ENCODE data around the gene SELENOT.

Gene SELENOT

DNA sequence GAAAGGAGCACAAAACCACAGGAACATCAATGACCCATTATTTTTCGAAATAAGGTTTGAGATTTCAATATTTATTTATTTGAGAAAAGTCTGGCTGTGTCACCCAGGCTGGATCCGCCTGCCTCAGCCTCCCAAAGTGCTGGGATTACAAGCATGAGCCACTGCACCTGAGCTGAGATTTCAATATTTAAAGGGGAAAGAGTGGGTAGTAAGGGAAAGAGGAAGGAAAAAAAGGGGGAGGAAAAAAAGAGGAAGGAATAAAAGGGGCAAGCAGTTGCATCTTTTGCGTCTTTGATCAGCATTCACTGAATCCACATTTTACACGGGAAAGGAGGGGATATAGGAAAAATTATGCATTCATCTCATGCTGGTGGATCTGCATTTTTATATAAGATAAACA is 53.2 kb downstream of the SELENOT start:
- TF ChIP-seq, protein P1, sequence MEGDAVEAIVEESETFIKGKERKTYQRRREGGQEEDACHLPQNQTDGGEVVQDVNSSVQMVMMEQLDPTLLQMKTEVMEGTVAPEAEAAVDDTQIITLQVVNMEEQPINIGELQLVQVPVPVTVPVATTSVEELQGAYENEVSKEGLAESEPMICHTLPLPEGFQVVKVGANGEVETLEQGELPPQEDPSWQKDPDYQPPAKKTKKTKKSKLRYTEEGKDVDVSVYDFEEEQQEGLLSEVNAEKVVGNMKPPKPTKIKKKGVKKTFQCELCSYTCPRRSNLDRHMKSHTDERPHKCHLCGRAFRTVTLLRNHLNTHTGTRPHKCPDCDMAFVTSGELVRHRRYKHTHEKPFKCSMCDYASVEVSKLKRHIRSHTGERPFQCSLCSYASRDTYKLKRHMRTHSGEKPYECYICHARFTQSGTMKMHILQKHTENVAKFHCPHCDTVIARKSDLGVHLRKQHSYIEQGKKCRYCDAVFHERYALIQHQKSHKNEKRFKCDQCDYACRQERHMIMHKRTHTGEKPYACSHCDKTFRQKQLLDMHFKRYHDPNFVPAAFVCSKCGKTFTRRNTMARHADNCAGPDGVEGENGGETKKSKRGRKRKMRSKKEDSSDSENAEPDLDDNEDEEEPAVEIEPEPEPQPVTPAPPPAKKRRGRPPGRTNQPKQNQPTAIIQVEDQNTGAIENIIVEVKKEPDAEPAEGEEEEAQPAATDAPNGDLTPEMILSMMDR (IDR thresholded peaks at IDR 0.05; ENCODE audit: low read depth, low read length, poor library complexity, severe bottlenecking) = no peak
- TF ChIP-seq EZH2phosphoT487 (IDR thresholded peaks at IDR 0.05; ENCODE audit: borderline replicate concordance, low read length) = no peak
- Histone ChIP-seq H3K4me3 (ENCODE audit: low read length) (no peak overlapping the region), H3K4me1 (ENCODE audit: control insufficient read depth, low read length) (no peaks in the 10 kb centered on the region), H3K27ac (ENCODE audit: low read depth, low read length) (no peak overlapping the region), H3K9me3 (ENCODE audit: control insufficient read depth, insufficient read depth, low read length) (no peaks in the 10 kb centered on the region), H3K9me2 (replicated peaks; ENCODE audit: control insufficient read depth, low read length) (no peaks in the 10 kb centered on the region), H3K79me2 (ENCODE audit: control insufficient read depth, low read length) (no peaks in the 10 kb centered on the region), H3K27me3 (ENCODE audit: control insufficient read depth, low read length) (peaks cover 9% of the 10 kb centered on the region), H3K4me2 (ENCODE audit: low read length) (no peak overlapping the region), H3K36me3 (ENCODE audit: control insufficient read depth, low read length) (no peaks in the 10 kb centered on the region), H4K20me1 (ENCODE audit: control insufficient read depth, insufficient read depth, low read depth, low read length) (no peaks in the 10 kb centered on the region), H3F3A (ENCODE audit: control insufficient read depth, insufficient read depth) (no peaks in the 10 kb centered on the region)

GRCh38 chr3:150662410-150663200 is 59.5 kb downstream of the SELENOT start:
- no peaks in the 10 kb centered on the region for H3K9me2 ChIP-seq (replicated peaks; ENCODE audit: control insufficient read depth, low read length)
- peaks cover 7% of the 10 kb centered on the region; the same call in 1 of the 2 replicates for H3K27me3 ChIP-seq (ENCODE audit: control insufficient read depth, low read length)
- TF ChIP-seq, protein P1 (IDR thresholded peaks at IDR 0.05; ENCODE audit: low read depth, low read length, poor library complexity, severe bottlenecking) = no peak
- TF ChIP-seq EZH2phosphoT487 (IDR thresholded peaks at IDR 0.05; ENCODE audit: borderline replicate concordance, low read length) = no peak
- H3K4me2 ChIP-seq (ENCODE audit: low read length) = no peak overlapping the region
- H3K9me3 ChIP-seq (ENCODE audit: control insufficient read depth, insufficient read depth, low read length) = no peaks in the 10 kb centered on the region
- no peaks in the 10 kb centered on the region for H3K4me1 ChIP-seq (ENCODE audit: control insufficient read depth, low read length)
- no peaks in the 10 kb centered on the region for H4K20me1 ChIP-seq (ENCODE audit: control insufficient read depth, insufficient read depth, low read depth, low read length)
- no peaks in the 10 kb centered on the region for H3K36me3 ChIP-seq (ENCODE audit: control insufficient read depth, low read length)
- H3K27ac ChIP-seq (ENCODE audit: low read depth, low read length) = no peak overlapping the region
- no peaks in the 10 kb centered on the region for H3K79me2 ChIP-seq (ENCODE audit: control insufficient read depth, low read length)
- H3F3A ChIP-seq (ENCODE audit: control insufficient read depth, insufficient read depth) = no peaks in the 10 kb centered on the region
- no peak overlapping the region for H3K4me3 ChIP-seq (ENCODE audit: low read length)

- no peaks in the 10 kb centered on the region for H3K36me3 ChIP-seq (ENCODE audit: control insufficient read depth, low read length)
- no peak for TF ChIP-seq EZH2phosphoT487 (IDR thresholded peaks at IDR 0.05; ENCODE audit: borderline replicate concordance, low read length)
- TF ChIP-seq, protein P1 (IDR thresholded peaks at IDR 0.05; ENCODE audit: low read depth, low read length, poor library complexity, severe bottlenecking) = no peak
- H3K4me2 ChIP-seq (ENCODE audit: low read length) = no peak overlapping the region
- no peaks in the 10 kb centered on the region for H3K9me3 ChIP-seq (ENCODE audit: control insufficient read depth, insufficient read depth, low read length)
- H3K27me3 ChIP-seq (ENCODE audit: control insufficient read depth, low read length) = peaks cover 10% of the 10 kb centered on the region
- H3K79me2 ChIP-seq (ENCODE audit: control insufficient read depth, low read length) = no peaks in the 10 kb centered on the region
- no peak overlapping the region for H3K4me3 ChIP-seq (ENCODE audit: low read length)
- no peak overlapping the region for H3K27ac ChIP-seq (ENCODE audit: low read depth, low read length)
- no peaks in the 10 kb centered on the region for H3K9me2 ChIP-seq (replicated peaks; ENCODE audit: control insufficient read depth, low read length)
- H4K20me1 ChIP-seq (ENCODE audit: control insufficient read depth, insufficient read depth, low read depth, low read length) = no peaks in the 10 kb centered on the region
- H3F3A ChIP-seq (ENCODE audit: control insufficient read depth, insufficient read depth) = no peaks in the 10 kb centered on the region
- H3K4me1 ChIP-seq (ENCODE audit: control insufficient read depth, low read length) = no peaks in the 10 kb centered on the region
Observed at GRCh38 chr3:150663461-150663860, 60.3 kb downstream of the SELENOT start.
